Measurements from ENCODE around the gene VPS37D. TPM values are rescaled to one million over a fixed set of nuclear protein-coding genes. Genes with fewer than 3 reads are reported as not detected.
A peak's percentile ranks its signal among the peaks of the same experiment; 100 is the strongest.
"Not testable (repeated sequence)": the region's sequence is repeated elsewhere in the genome, so short reads cannot be mapped to it uniquely, and the experiment has no call there.

The VPS37D gene
- total and polyA plus RNA-seq, 7 donors = 0.60 to 8.7 (median 2.6) TPM; not detected in 1

DNA sequence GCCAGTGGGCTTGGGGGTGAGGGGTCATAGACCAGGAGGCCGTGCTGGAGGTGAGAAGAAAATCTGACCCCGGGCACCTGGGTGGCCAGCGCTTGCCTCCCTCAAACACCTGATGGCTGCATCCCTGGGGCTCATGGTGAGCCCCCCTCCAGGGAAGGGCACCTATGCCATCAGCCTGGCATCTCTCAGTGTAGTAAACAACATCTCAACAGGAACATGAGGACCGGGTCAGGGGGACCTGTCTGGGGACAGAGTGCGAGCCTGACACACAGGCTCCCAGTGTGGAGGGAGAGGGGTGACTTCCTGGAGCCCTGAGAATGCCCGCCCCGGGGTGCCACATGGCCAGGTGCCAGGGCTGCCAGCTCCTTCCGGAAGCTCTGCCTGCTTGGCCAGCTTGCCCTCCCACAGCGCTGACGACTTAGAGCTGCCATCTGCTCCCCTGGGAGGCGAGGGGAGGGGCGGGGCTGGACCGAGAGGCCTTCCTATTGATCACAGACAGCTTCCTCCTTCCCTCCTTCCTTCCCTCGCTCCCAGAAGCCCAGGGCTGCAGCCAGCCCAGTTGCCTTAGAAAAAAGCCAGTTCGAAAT, 39.5 kb downstream of the VPS37D start:
- H3K27ac ChIP-seq = no peak overlapping the region
- H3K4me1 ChIP-seq = peaks cover 0 to 28% (median 23%) of the 10 kb centered on the region in 4 donors
- intact Hi-C loops (cut with DNase I) = no loop called here
- TF ChIP-seq POLR2AphosphoS5 (IDR thresholded peaks at IDR 0.05) (no peak), EP300 (IDR thresholded peaks at IDR 0.05) (no peak), POLR2A (IDR thresholded peaks at IDR 0.05) (no peak)
- TF ChIP-seq, protein P1, sequence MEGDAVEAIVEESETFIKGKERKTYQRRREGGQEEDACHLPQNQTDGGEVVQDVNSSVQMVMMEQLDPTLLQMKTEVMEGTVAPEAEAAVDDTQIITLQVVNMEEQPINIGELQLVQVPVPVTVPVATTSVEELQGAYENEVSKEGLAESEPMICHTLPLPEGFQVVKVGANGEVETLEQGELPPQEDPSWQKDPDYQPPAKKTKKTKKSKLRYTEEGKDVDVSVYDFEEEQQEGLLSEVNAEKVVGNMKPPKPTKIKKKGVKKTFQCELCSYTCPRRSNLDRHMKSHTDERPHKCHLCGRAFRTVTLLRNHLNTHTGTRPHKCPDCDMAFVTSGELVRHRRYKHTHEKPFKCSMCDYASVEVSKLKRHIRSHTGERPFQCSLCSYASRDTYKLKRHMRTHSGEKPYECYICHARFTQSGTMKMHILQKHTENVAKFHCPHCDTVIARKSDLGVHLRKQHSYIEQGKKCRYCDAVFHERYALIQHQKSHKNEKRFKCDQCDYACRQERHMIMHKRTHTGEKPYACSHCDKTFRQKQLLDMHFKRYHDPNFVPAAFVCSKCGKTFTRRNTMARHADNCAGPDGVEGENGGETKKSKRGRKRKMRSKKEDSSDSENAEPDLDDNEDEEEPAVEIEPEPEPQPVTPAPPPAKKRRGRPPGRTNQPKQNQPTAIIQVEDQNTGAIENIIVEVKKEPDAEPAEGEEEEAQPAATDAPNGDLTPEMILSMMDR (IDR thresholded peaks at IDR 0.05) = no peak
- 21 to 48% methylated on average over 15 of the region's 15 CpGs for WGBS, 2 donors
- no peak for DNase-seq
- H3K4me3 ChIP-seq = no peak overlapping the region
- H3K27me3 ChIP-seq = no peaks in the 10 kb centered on the region
- no peaks in the 10 kb centered on the region for H3K9me3 ChIP-seq
- H3K36me3 ChIP-seq = peaks cover 0 to 6% (median 2%) of the 10 kb centered on the region in 4 donors

DNA sequence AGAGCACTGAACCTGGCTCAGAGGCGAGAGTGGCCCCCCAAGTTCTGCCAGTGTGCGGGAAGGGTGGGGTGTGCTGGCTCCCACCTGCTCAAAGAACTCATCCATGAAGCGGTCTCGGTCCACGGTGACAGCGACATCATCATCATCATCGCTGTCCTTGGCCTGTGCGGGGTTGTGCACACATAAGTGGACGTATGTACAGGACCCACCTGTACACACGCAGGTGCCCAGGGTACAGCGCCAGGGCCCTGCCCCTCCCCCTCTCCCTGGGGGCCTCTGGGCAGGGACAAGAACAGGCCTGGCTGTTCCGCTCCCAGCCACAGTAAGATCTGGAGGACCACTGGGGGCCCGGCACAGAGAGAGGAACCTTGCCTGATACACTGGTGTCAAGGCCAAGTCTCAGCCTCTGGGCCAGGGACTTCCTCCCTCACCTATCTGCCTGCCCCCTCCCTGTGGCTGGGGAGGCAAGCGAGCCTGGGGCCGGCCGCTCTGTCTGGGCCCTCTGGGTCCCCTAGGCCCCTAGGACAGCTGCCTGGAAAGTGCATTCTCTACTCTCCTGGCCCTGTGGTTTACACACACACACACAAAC, 41.4 kb downstream of the VPS37D start:
- H3K36me3 ChIP-seq = no peaks in the 10 kb centered on the region
- peaks cover 0 to 21% (median 16%) of the 10 kb centered on the region in 4 donors for H3K4me1 ChIP-seq
- H3K27me3 ChIP-seq = no peaks in the 10 kb centered on the region
- no peak for DNase-seq
- TF ChIP-seq, protein P1 (IDR thresholded peaks at IDR 0.05) = no peak
- TF ChIP-seq POLR2A (IDR thresholded peaks at IDR 0.05) = no peak
- TF ChIP-seq EP300 (IDR thresholded peaks at IDR 0.05) = no peak
- no peak for TF ChIP-seq POLR2AphosphoS5 (IDR thresholded peaks at IDR 0.05)
- no peaks in the 10 kb centered on the region for H3K9me3 ChIP-seq
- WGBS, 2 donors = 94% methylated on average over 16 of the region's 16 CpGs
- intact Hi-C loops (cut with DNase I) = no loop called here
- no peak overlapping the region for H3K27ac ChIP-seq
- H3K4me3 ChIP-seq = no peak overlapping the region

DNA sequence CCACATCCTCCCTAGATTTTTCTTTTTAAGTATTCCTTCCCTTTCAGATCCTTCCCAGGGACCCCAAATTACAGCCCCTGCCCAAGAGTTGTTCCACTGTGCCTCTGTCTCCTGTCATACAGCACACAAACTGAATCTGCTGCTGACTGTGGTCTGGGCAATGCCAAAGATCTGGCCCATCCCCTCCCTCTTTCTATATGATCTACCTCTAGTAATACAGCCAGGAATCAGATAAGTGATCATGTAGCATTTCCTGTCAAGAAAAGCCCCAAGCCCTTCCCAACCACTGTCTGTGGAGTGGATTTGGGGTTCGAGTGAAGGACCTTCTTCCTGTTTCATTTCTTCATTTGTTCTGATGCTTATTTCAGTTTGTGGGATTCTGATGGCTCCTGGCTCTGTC, 45.1 kb downstream of the VPS37D start:
- no peak overlapping the region for H3K27ac ChIP-seq
- intact Hi-C loops (cut with DNase I) = no loop called here
- H3K4me1 ChIP-seq = peaks cover 0 to 28% (median 26%) of the 10 kb centered on the region in 4 donors
- no peaks in the 10 kb centered on the region for H3K27me3 ChIP-seq
- DNase-seq = no peak
- no peak overlapping the region for H3K4me3 ChIP-seq
- WGBS, 2 donors = 68 to 90% methylated on average over 1 of the region's 1 CpG
- no peaks in the 10 kb centered on the region for H3K36me3 ChIP-seq
- TF ChIP-seq, protein P1 (IDR thresholded peaks at IDR 0.05) = no peak
- TF ChIP-seq EP300 (IDR thresholded peaks at IDR 0.05) = no peak
- no peak for TF ChIP-seq POLR2AphosphoS5 (IDR thresholded peaks at IDR 0.05)
- TF ChIP-seq POLR2A (IDR thresholded peaks at IDR 0.05) = no peak
- no peaks in the 10 kb centered on the region for H3K9me3 ChIP-seq

DNA sequence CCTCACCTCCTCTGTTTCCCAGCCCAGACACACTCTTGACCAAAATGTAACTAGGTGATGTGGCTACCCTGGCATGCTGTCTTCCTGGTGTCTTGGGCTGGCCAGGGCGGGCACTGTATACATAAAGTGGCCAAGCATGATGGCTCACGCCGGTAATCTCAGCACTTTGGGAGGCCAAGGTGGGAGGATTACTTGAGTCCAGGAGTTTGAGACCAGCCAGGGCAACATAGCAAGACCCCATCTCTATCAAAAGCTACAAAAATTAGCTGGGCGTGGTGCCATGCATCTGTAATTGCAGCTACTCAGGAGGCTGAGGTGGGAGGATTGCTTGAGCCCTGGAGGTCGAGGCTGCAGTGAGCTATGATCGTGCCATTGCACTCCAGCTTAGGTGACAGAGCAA, 45.7 kb downstream of the VPS37D start:
- H3K4me3 ChIP-seq; H3K27ac ChIP-seq; H3K36me3 ChIP-seq; H3K9me3 ChIP-seq; intact Hi-C loops (cut with DNase I); DNase-seq; H3K27me3 ChIP-seq: not testable (repeated sequence)
- WGBS, 2 donors = 93 to 95% methylated on average over 6 of the region's 6 CpGs
- peaks cover 0 to 33% (median 31%) of the 10 kb centered on the region in 4 donors for H3K4me1 ChIP-seq

DNA sequence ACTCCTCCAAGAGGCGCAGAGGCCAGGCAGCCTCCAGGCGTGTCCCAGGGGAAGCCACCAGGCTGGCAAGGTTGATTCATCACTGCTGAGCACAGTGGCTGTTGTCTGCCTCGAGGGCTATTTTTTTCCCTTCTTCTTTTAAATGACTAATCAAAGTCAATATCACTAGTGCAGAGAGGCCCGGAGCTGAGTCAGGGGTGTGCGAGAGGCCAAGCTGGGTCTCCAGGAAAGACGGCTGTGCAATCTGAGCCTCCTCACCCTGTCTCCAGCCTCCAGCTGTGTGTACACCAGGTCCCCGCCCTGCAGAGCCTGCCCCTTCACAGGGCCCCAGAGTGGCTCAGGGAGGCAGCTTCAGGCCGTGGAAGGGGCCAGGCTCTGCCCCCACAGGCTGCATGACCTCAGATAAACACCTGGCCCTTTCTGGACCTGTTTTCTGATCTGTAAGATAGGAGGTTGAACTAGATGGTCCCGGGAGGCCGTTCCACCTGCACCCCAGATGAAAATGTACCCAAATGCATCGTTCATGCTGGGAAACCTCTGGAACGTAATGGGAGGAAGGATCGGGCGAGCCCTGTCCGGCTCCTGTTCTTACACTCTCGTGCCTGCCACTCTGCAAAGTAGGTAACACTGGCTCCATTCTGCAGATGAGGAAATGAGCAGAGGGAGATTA, 48.2 kb downstream of the VPS37D start:
- intact Hi-C loops (cut with DNase I) = loop anchor here (5.0 kb wide), 1 partner anchor 48 kb away; the partner anchor contains the start of gene VPS37D
- no peak for DNase-seq
- no peaks in the 10 kb centered on the region for H3K36me3 ChIP-seq
- 28 to 46% methylated on average over 16 of the region's 16 CpGs for WGBS, 2 donors
- peaks cover 0 to 49% (median 41%) of the 10 kb centered on the region in 4 donors for H3K4me1 ChIP-seq
- no peaks in the 10 kb centered on the region for H3K27me3 ChIP-seq
- no peaks in the 10 kb centered on the region for H3K9me3 ChIP-seq
- H3K27ac ChIP-seq = peak overlapping the region; percentile 67 to 85 (median 76)
- no peak for TF ChIP-seq EP300 (IDR thresholded peaks at IDR 0.05)
- no peak for TF ChIP-seq POLR2A (IDR thresholded peaks at IDR 0.05)
- no peak overlapping the region for H3K4me3 ChIP-seq

Measured in sigmoid colon (tissue), 7 donors.